ENCODE measurements around the gene GPR39.

GPR39 gene

GRCh38 chr2:132416723-132417395, at the start of gene GPR39:
Gene GPR39 (plus strand): TSS chr2:132416805.
- H3K4me3 ChIP-seq (ENCODE audit: low read depth, low read length): peak within 1 kb of the TSS; percentile 67
- CTCF ChIA-PET: no interaction called here
- no peak for DNase-seq (ENCODE audit: low read depth, low spot score)

GRCh38 chr2:132368191-132368590, 48.4 kb upstream of the GPR39 start:
- ChIA-PET CTCF (no interaction called here), POLR2A (no interaction called here)
- H3K4me3 ChIP-seq (ENCODE audit: low read depth, low read length): no peak overlapping the region
- no peak for DNase-seq (ENCODE audit: low read depth, low spot score)
- no peak for TF ChIP-seq CTCF (IDR thresholded peaks at IDR 0.05; ENCODE audit: insufficient read depth, low read length, missing control alignments)

More at GRCh38 chr2:132416723-132417395, at the start of gene GPR39:
- POLR2A ChIA-PET: interaction anchor here (0.6 to 1.6 kb wide), 2 partner anchors 10 to 261 kb away, joined by 3 to 7 read pairs; no protein-coding TSS in a partner anchor
- no peak for TF ChIP-seq CTCF (IDR thresholded peaks at IDR 0.05; ENCODE audit: insufficient read depth, low read length, missing control alignments)

GRCh38 chr2:132372276-132372675, 44.3 kb upstream of the GPR39 start:
- no peak for TF ChIP-seq CTCF (IDR thresholded peaks at IDR 0.05; ENCODE audit: insufficient read depth, low read length, missing control alignments)
- ChIA-PET CTCF (no interaction called here), POLR2A (no interaction called here)
- no peak overlapping the region for H3K4me3 ChIP-seq (ENCODE audit: low read depth, low read length)
- DNase-seq (ENCODE audit: low read depth, low spot score): no peak

- DNase-seq (ENCODE audit: low read depth, low spot score): no peak
- ChIA-PET CTCF (no interaction called here), POLR2A (no interaction called here)
- TF ChIP-seq CTCF (IDR thresholded peaks at IDR 0.05; ENCODE audit: insufficient read depth, low read length, missing control alignments): no peak
- no peak overlapping the region for H3K4me3 ChIP-seq (ENCODE audit: low read depth, low read length)
These were observed 43.0 kb upstream of the GPR39 start for GRCh38 chr2:132373391-132374135.

GRCh38 chr2:132374151-132374550, 42.5 kb upstream of the GPR39 start:
- POLR2A ChIA-PET: no interaction called here
- no peak for DNase-seq (ENCODE audit: low read depth, low spot score)
- no peak for TF ChIP-seq CTCF (IDR thresholded peaks at IDR 0.05; ENCODE audit: insufficient read depth, low read length, missing control alignments)
- CTCF ChIA-PET: no interaction called here
- no peak overlapping the region for H3K4me3 ChIP-seq (ENCODE audit: low read depth, low read length)

- CTCF ChIA-PET: no interaction called here
These were observed 42.1 kb upstream of the GPR39 start for GRCh38 chr2:132374551-132374950.

More at GRCh38 chr2:132374551-132374950, 42.1 kb upstream of the GPR39 start:
- H3K4me3 ChIP-seq (ENCODE audit: low read depth, low read length): no peak overlapping the region
- no peak for DNase-seq (ENCODE audit: low read depth, low spot score)
- no peak for TF ChIP-seq CTCF (IDR thresholded peaks at IDR 0.05; ENCODE audit: insufficient read depth, low read length, missing control alignments)
- POLR2A ChIA-PET: no interaction called here
